Fibroblast of the aortic adventitia (primary cell): Measurements from ENCODE around the gene TRAPPC6A. TPM values are rescaled to one million over a fixed set of nuclear protein-coding genes. Genes with fewer than 3 reads are reported as not detected.

Experiments used
- DNase-seq: peaks from one replicate; pipeline ENCODE4 v3.0.0-alpha.2; 2010; ENCODE audit warnings: low read depth
- H3K4me3 ChIP-seq: 2 replicates; pipeline ENCODE4 v1.5.1; 2011; ENCODE audit warnings: low read depth, mild to moderate bottlenecking, control low read depth, low read length, moderate library complexity
- total RNA-seq: library from RNA; depleted of rRNA; stranded (reverse); fragments of >200 nt; gene quantifications from 2 replicates; pipeline ENCODE4 v1.2.3, GENCODE V29; 2012; ENCODE audit warnings: low replicate concordance
- TF ChIP-seq, protein P1 (sequence below): IDR thresholded peaks from 2 replicates; pipeline ENCODE4 v1.5.1; 2011; ENCODE audit warnings: mild to moderate bottlenecking, low read length, control low read depth, inconsistent platforms; ENCODE audit not compliant: insufficient read depth

TRAPPC6A gene, protein sequence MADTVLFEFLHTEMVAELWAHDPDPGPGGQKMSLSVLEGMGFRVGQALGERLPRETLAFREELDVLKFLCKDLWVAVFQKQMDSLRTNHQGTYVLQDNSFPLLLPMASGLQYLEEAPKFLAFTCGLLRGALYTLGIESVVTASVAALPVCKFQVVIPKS
- total RNA-seq = 6.9 and 10.1 TPM in 2 replicates

DNA sequence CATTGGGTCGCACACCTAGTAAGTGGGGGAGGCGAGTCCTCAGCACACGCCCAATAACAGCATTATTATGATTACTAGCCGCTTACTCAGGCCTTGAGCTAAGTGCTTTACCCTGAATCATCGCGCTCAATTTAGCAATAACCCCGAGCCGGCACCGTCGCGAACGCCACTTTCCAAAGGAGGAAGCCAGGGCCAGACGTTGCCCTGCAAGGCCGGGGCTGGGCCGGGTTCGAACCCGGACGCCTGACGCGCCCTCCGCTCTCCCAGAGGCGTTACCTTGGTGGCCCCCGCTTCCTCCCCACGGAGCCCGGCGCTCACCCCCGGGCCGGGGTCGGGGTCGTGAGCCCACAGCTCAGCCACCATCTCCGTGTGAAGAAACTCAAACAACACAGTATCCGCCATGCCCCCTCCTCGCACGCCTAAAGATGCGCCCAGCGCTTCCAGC, at the start of gene TRAPPC6A:
TSS of gene TRAPPC6A (minus strand) at position 421 of the 445 bp plus-strand sequence. CDS start at position 402, 19 bp downstream.
- TF ChIP-seq, protein P1, sequence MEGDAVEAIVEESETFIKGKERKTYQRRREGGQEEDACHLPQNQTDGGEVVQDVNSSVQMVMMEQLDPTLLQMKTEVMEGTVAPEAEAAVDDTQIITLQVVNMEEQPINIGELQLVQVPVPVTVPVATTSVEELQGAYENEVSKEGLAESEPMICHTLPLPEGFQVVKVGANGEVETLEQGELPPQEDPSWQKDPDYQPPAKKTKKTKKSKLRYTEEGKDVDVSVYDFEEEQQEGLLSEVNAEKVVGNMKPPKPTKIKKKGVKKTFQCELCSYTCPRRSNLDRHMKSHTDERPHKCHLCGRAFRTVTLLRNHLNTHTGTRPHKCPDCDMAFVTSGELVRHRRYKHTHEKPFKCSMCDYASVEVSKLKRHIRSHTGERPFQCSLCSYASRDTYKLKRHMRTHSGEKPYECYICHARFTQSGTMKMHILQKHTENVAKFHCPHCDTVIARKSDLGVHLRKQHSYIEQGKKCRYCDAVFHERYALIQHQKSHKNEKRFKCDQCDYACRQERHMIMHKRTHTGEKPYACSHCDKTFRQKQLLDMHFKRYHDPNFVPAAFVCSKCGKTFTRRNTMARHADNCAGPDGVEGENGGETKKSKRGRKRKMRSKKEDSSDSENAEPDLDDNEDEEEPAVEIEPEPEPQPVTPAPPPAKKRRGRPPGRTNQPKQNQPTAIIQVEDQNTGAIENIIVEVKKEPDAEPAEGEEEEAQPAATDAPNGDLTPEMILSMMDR = no peak
- peak; percentile 52 for DNase-seq
- H3K4me3 ChIP-seq = peak within 1 kb of the TSS; percentile 91

GRCh38 chr19:45224645-45225044, 46.6 kb upstream of the TRAPPC6A start:
- TF ChIP-seq, protein P1 = no peak
- H3K4me3 ChIP-seq = no peak overlapping the region

GRCh38 chr19:45223879-45224278, 45.8 kb upstream of the TRAPPC6A start:
- H3K4me3 ChIP-seq = no peak overlapping the region
- no peak for DNase-seq
- TF ChIP-seq, protein P1 = no peak

More at GRCh38 chr19:45224645-45225044, 46.6 kb upstream of the TRAPPC6A start:
- DNase-seq = no peak

GRCh38 chr19:45222724-45223123, 44.7 kb upstream of the TRAPPC6A start:
- H3K4me3 ChIP-seq = no peak overlapping the region
- TF ChIP-seq, protein P1 = no peak
- no peak for DNase-seq

GRCh38 chr19:45218911-45219743, 41.1 kb upstream of the TRAPPC6A start:
- no peak overlapping the region for H3K4me3 ChIP-seq
- DNase-seq = no peak
- TF ChIP-seq, protein P1 = no peak

DNA sequence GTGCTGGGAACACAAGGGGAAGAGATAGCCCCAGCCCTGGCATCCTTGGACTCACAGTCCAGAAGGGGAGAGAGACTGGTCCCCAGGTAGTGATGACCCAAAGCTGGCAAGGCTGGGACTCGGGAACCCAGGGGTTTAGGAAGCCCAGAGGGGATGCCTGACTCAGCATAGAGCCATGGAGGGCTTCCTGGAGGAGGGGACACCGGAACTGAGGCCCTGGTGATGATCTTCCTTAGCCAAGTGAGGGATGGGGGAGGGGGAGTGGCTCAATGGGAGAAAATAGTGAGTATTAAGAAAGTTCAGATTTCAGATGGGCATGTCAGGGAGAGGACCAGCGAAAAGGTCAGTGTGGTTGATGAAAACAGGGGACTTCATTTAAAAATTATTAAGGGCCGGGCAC, 40.4 kb upstream of the TRAPPC6A start:
- TF ChIP-seq, protein P1 = no peak
- no peak overlapping the region for H3K4me3 ChIP-seq
- DNase-seq = no peak
